Measurements from ENCODE around the gene DLX2.

The DLX2 gene

GRCh38 chr2:172083628-172084394 is 18.9 kb downstream of the DLX2 start:
- no peak overlapping the region for H3K4me3 ChIP-seq (ENCODE audit: low read length)
- no peak for DNase-seq (ENCODE audit: low read depth)
- TF ChIP-seq CTCF (conservative IDR thresholded peaks at IDR 0.05; ENCODE audit: low read depth, low read length): no peak

GRCh38 chr2:172082944-172083627 is 19.6 kb downstream of the DLX2 start:
- no peak overlapping the region for H3K4me3 ChIP-seq (ENCODE audit: low read length)
- no peak for TF ChIP-seq CTCF (conservative IDR thresholded peaks at IDR 0.05; ENCODE audit: low read depth, low read length)
- no peak for DNase-seq (ENCODE audit: low read depth)

- no peak for TF ChIP-seq CTCF (conservative IDR thresholded peaks at IDR 0.05; ENCODE audit: low read depth, low read length)
- no peak overlapping the region for H3K4me3 ChIP-seq (ENCODE audit: low read length)
- no peak for DNase-seq (ENCODE audit: low read depth)
Observed at GRCh38 chr2:172082105-172082943, 20.4 kb downstream of the DLX2 start.

GRCh38 chr2:172081221-172082022 is 21.3 kb downstream of the DLX2 start:
- no peak for DNase-seq (ENCODE audit: low read depth)
- H3K4me3 ChIP-seq (ENCODE audit: low read length): no peak overlapping the region
- TF ChIP-seq CTCF (conservative IDR thresholded peaks at IDR 0.05; ENCODE audit: low read depth, low read length): no peak

- DNase-seq (ENCODE audit: low read depth): no peak
- no peak overlapping the region for H3K4me3 ChIP-seq (ENCODE audit: low read length)
- TF ChIP-seq CTCF (conservative IDR thresholded peaks at IDR 0.05; ENCODE audit: low read depth, low read length): no peak
Observed at GRCh38 chr2:172080641-172081220, 22.0 kb downstream of the DLX2 start.
